ENCODE measurements around the gene CCNB1IP1. TPM values are rescaled to one million over a fixed set of nuclear protein-coding genes. Genes with fewer than 3 reads are reported as not detected.
"Not testable (repeated sequence)": the region's sequence is repeated elsewhere in the genome, so short reads cannot be mapped to it uniquely, and the experiment has no call there.

Gene CCNB1IP1
- total RNA-seq, 2 donors from 2014 or later: 28.9 to 31.1 TPM

- no peak for DNase-seq (ENCODE audit: low spot score)
- intact Hi-C loops (cut with DNase I): loop anchor here in 1 of 2 donors (10.0 kb wide), 1 partner anchor 343 kb away; the partner anchor contains the start of genes ANG and RNASE4
Observed at GRCh38 chr14:20341646-20342045, 8.6 kb upstream of the CCNB1IP1 start.

GRCh38 chr14:20341032-20341431 is 8.0 kb upstream of the CCNB1IP1 start:
- intact Hi-C loops (cut with DNase I): loop anchor here in 1 of 2 donors (10.0 kb wide), 1 partner anchor 344 kb away; the partner anchor contains the start of genes ANG and RNASE4
- DNase-seq (ENCODE audit: low spot score): not testable (repeated sequence)

- intact Hi-C loops (cut with DNase I): loop anchor here (10.0 kb wide), 3 partner anchors 121 to 351 kb away; partner anchors contain the start of genes ANG (in 1 of the 2), APEX1 (in 1 of the 2), OSGEP (in 1 of the 2) and RNASE4 (in 1 of the 2)
- DNase-seq (ENCODE audit: low spot score): no peak
Observed at GRCh38 chr14:20334017-20334416, 938 bp upstream of the CCNB1IP1 start.

GRCh38 chr14:20333494-20333841 is 389 bp upstream of the CCNB1IP1 start:
- no peak for DNase-seq (ENCODE audit: low spot score)
- intact Hi-C loops (cut with DNase I): loop anchor here (10.0 kb wide), 3 partner anchors 121 to 351 kb away; partner anchors contain the start of genes ANG (in 1 of the 2), APEX1 (in 1 of the 2), OSGEP (in 1 of the 2) and RNASE4 (in 1 of the 2)

- intact Hi-C loops (cut with DNase I): loop anchor here (10.0 kb wide), 3 partner anchors 122 to 352 kb away; partner anchors contain the start of genes ANG (in 1 of the 2), APEX1 (in 1 of the 2), OSGEP (in 1 of the 2) and RNASE4 (in 1 of the 2)
- no peak for DNase-seq (ENCODE audit: low spot score)
Observed at GRCh38 chr14:20332431-20332787, 670 bp downstream of the CCNB1IP1 start.

GRCh38 chr14:20331053-20331613 is 1.9 kb downstream of the CCNB1IP1 start:
- no peak for DNase-seq (ENCODE audit: low spot score)
- intact Hi-C loops (cut with DNase I): loop anchor here (10.0 kb wide), 3 partner anchors 124 to 354 kb away; partner anchors contain the start of genes ANG (in 1 of the 2), APEX1 (in 1 of the 2), OSGEP (in 1 of the 2) and RNASE4 (in 1 of the 2)

- intact Hi-C loops (cut with DNase I): loop anchor here in 1 of 2 donors (10.0 kb wide), 1 partner anchor 275 kb away; no protein-coding TSS in a partner anchor
- no peak for DNase-seq (ENCODE audit: low spot score)
Observed at GRCh38 chr14:20329355-20329754, 3.7 kb downstream of the CCNB1IP1 start.

- DNase-seq (ENCODE audit: low spot score): no peak
- intact Hi-C loops (cut with DNase I): loop anchor here in 1 of 2 donors (10.0 kb wide), 1 partner anchor 276 kb away; no protein-coding TSS in a partner anchor
Observed at GRCh38 chr14:20328705-20329104, 4.4 kb downstream of the CCNB1IP1 start.

GRCh38 chr14:20327005-20327869 is 5.8 kb downstream of the CCNB1IP1 start:
- intact Hi-C loops (cut with DNase I): loop anchor here in 1 of 2 donors (10.0 kb wide), 1 partner anchor 278 kb away; no protein-coding TSS in a partner anchor
- DNase-seq (ENCODE audit: low spot score): no peak

GRCh38 chr14:20317720-20318119 is 15.4 kb downstream of the CCNB1IP1 start:
- no peak for DNase-seq (ENCODE audit: low spot score)
- intact Hi-C loops (cut with DNase I): no loop called here

- no peak for DNase-seq (ENCODE audit: low spot score)
- intact Hi-C loops (cut with DNase I): no loop called here
Observed at GRCh38 chr14:20314026-20314425, 19.1 kb downstream of the CCNB1IP1 start.

- intact Hi-C loops (cut with DNase I): no loop called here
Observed at GRCh38 chr14:20306079-20306423, 27.0 kb downstream of the CCNB1IP1 start.

GRCh38 chr14:20305265-20306078 is 27.6 kb downstream of the CCNB1IP1 start, which contains the start of gene TTC5:
Gene TTC5 (minus strand): TSS chr14:20305951. CDS start chr14:20305937, 14 bp downstream.
- DNase-seq (ENCODE audit: low spot score): peak; percentile 94
- intact Hi-C loops (cut with DNase I): no loop called here

More at GRCh38 chr14:20306079-20306423, 27.0 kb downstream of the CCNB1IP1 start:
- DNase-seq (ENCODE audit: low spot score): no peak

GRCh38 chr14:20302042-20302755 is 30.9 kb downstream of the CCNB1IP1 start:
- intact Hi-C loops (cut with DNase I): no loop called here
- no peak for DNase-seq (ENCODE audit: low spot score)

GRCh38 chr14:20295067-20295466 is 38.0 kb downstream of the CCNB1IP1 start:
- DNase-seq (ENCODE audit: low spot score): no peak
- intact Hi-C loops (cut with DNase I): no loop called here

GRCh38 chr14:20294636-20295035 is 38.4 kb downstream of the CCNB1IP1 start:
- DNase-seq (ENCODE audit: low spot score): no peak
- intact Hi-C loops (cut with DNase I): no loop called here

- DNase-seq (ENCODE audit: low spot score); intact Hi-C loops (cut with DNase I): not testable (repeated sequence)
Observed at GRCh38 chr14:20281998-20282397, 51.1 kb downstream of the CCNB1IP1 start.

- DNase-seq (ENCODE audit: low spot score); intact Hi-C loops (cut with DNase I): not testable (repeated sequence)
Observed at GRCh38 chr14:20280265-20280664, 52.8 kb downstream of the CCNB1IP1 start.
